Epithelial cell of proximal tubule (primary cell): Measurements from ENCODE around the gene EPHB2. TPM values are rescaled to one million over a fixed set of nuclear protein-coding genes. Genes with fewer than 3 reads are reported as not detected.
"Not testable (repeated sequence)": the region's sequence is repeated elsewhere in the genome, so short reads cannot be mapped to it uniquely, and the experiment has no call there.

Source experiments
- DNase-seq: peaks from one replicate; pipeline ENCODE4 v3.0.0-alpha.2; 2011; ENCODE audit warnings: low read depth
- H3K4me3 ChIP-seq: 2 replicates; pipeline ENCODE4 v1.5.1; 2011; ENCODE audit warnings: low read depth, mild to moderate bottlenecking, low read length
- total RNA-seq: library from RNA; depleted of rRNA; stranded (reverse); fragments of >200 nt; gene quantifications from 2 replicates; pipeline ENCODE4 v1.2.3, GENCODE V29; 2015
- TF ChIP-seq, protein P1 (sequence below): conservative IDR thresholded peaks from 2 replicates; pipeline ENCODE4 v1.5.1; 2012; ENCODE audit warnings: low read depth, mild to moderate bottlenecking, low read length

The EPHB2 gene
- total RNA-seq, 1 donor from 2014 or later, result 47.8 TPM

DNA sequence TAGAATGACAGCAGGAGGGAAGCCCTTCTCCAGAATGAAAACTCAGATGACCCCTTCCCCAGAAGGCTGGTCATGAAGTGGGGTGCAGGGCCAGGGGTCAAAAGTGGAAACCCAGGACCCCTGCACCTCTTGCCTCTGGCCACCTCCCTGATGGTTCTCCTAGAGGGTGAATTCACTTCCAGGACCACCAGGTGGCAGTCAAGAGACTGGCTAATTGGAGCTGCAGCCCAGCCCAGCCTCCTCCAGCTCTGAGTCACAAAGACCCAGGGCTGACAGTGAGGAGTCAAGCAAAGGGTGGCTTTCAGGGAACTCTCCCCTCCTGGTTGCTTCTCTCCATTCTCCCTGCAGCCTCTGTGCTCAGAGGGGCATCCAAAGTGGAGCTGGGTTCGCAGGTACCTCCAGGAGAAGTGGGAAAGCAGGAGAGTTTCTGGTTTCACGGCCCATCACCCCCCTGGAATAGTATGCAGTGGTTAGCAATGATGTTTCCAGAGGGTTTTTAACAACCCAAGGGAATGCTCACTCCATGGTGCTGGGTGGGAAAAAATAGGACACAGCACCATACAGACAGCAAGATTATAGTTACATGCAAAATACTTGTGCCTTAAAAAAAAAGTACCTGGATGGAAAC lies 6.1 kb upstream of the EPHB2 start:
- peak; percentile 22 for DNase-seq
- H3K4me3 ChIP-seq, result no peak overlapping the region
- TF ChIP-seq, protein P1, sequence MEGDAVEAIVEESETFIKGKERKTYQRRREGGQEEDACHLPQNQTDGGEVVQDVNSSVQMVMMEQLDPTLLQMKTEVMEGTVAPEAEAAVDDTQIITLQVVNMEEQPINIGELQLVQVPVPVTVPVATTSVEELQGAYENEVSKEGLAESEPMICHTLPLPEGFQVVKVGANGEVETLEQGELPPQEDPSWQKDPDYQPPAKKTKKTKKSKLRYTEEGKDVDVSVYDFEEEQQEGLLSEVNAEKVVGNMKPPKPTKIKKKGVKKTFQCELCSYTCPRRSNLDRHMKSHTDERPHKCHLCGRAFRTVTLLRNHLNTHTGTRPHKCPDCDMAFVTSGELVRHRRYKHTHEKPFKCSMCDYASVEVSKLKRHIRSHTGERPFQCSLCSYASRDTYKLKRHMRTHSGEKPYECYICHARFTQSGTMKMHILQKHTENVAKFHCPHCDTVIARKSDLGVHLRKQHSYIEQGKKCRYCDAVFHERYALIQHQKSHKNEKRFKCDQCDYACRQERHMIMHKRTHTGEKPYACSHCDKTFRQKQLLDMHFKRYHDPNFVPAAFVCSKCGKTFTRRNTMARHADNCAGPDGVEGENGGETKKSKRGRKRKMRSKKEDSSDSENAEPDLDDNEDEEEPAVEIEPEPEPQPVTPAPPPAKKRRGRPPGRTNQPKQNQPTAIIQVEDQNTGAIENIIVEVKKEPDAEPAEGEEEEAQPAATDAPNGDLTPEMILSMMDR, result peak; percentile 95

- no peak overlapping the region for H3K4me3 ChIP-seq
- no peak for DNase-seq
- TF ChIP-seq, protein P1, result no peak
Observed at GRCh38 chr1:22705586-22705985, 5.1 kb upstream of the EPHB2 start.

DNA sequence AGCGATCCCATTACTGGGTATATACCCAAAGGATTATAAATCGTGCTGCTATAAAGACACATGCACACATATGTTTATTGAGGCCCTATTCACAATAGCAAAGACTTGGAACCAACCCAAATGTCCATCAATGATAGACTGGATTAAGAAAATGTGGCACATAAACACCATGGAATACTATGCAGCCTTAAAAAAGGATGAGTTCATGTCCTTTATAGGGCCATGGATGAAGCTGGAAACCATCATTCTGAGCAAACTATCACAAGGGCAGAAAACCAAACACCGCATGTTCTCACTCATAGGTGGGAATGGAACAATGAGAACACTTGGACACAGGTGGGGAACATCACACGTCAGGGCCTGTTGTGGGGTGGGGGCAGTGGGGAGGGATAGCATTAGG lies 4.5 kb upstream of the EPHB2 start:
- DNase-seq, result not testable (repeated sequence)

GRCh38 chr1:22708777-22709176 lies 1.9 kb upstream of the EPHB2 start:
- no peak overlapping the region for H3K4me3 ChIP-seq
- TF ChIP-seq, protein P1, result no peak
- DNase-seq, result no peak

More for the DNA sequence above, 4.5 kb upstream of the EPHB2 start:
- not testable (repeated sequence) for H3K4me3 ChIP-seq

DNA sequence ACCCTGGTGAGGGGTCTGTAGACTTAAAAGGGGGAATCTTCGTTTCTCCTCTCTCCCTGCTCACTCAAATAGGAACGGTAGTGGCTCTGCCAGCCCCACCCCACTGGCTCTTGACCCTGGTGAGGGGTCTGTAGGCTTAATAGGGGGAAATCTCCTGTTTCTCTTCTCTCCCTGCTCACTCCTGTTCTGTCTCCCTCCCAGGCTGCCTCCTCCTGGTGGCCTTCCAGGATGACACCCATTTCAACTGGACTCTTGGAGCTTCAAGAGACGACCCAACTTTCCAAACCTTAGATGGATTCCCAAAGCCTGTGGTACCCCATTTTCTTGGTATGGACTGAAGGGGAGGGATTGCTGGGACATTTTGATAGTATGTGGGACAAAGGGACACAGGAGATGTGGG lies 1.4 kb upstream of the EPHB2 start:
- no peak for DNase-seq
- TF ChIP-seq, protein P1, result peak; percentile 52

GRCh38 chr1:22709891-22710700 lies 543 bp upstream of the EPHB2 start:
- DNase-seq, result no peak

More for the DNA sequence above, 1.4 kb upstream of the EPHB2 start:
- no peak overlapping the region for H3K4me3 ChIP-seq

GRCh38 chr1:22711071-22711470 lies 432 bp downstream of the EPHB2 start:
- no peak for DNase-seq

More at GRCh38 chr1:22709891-22710700, 543 bp upstream of the EPHB2 start:
- TF ChIP-seq, protein P1, result no peak
- H3K4me3 ChIP-seq, result peak overlapping the region; percentile 64

More at GRCh38 chr1:22711071-22711470, 432 bp downstream of the EPHB2 start:
- H3K4me3 ChIP-seq, result peak overlapping the region; percentile 64
- TF ChIP-seq, protein P1, result no peak
